ENCODE measurements around the gene KRTAP9-4.
"Not testable (repeated sequence)": the region's sequence is repeated elsewhere in the genome, so short reads cannot be mapped to it uniquely, and the experiment has no call there.

Gene KRTAP9-4, protein sequence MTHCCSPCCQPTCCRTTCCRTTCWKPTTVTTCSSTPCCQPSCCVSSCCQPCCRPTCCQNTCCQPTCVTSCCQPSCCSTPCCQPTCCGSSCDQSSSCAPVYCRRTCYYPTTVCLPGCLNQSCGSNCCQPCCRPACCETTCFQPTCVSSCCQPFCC

GRCh38 chr17:41249637-41250240 lies at the start of gene KRTAP9-4:
TSS of gene KRTAP9-4 (plus strand) at chr17:41249687. CDS start at chr17:41249721, 34 bp downstream.
- H3K27me3 ChIP-seq (ENCODE audit: insufficient read depth, low read depth, severe bottlenecking) = peaks cover 51% of the 10 kb centered on the region
- H3K27ac ChIP-seq; H3K9me3 ChIP-seq (ENCODE audit: severe bottlenecking); DNase-seq; H3K36me3 ChIP-seq; H3K4me3 ChIP-seq (ENCODE audit: low read depth, low read length): not testable (repeated sequence)

DNA sequence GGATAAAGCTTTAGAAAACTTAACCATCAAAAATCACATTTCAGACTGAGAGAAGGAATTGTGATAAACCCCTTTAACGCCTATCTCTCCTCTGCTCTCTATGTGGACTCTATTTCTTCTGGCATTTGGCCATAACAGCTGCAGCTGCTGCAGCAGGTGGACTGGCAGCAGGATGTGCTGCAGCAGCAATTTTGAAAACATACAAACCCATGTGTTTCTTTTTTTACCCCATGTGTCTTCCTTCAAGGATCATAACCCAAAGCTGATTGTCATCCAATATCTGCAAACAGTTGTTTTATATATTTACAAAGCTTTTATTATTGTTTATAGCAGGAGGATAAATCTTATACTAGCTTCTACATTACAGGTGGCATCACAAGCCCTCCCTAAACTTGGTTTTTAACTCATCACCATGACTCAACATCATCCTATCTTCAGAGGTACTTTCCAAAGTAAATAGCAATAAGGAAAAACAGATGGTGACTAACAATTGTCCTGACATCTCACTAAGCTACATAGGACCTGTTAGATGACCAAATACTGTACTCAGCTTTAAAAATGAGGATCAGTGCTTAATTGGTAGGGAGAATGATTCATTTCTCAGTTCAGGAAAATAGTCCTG lies 37.5 kb upstream of the KRTAP9-4 start:
- H3K36me3 ChIP-seq = no peaks in the 10 kb centered on the region
- TF ChIP-seq, protein P1, sequence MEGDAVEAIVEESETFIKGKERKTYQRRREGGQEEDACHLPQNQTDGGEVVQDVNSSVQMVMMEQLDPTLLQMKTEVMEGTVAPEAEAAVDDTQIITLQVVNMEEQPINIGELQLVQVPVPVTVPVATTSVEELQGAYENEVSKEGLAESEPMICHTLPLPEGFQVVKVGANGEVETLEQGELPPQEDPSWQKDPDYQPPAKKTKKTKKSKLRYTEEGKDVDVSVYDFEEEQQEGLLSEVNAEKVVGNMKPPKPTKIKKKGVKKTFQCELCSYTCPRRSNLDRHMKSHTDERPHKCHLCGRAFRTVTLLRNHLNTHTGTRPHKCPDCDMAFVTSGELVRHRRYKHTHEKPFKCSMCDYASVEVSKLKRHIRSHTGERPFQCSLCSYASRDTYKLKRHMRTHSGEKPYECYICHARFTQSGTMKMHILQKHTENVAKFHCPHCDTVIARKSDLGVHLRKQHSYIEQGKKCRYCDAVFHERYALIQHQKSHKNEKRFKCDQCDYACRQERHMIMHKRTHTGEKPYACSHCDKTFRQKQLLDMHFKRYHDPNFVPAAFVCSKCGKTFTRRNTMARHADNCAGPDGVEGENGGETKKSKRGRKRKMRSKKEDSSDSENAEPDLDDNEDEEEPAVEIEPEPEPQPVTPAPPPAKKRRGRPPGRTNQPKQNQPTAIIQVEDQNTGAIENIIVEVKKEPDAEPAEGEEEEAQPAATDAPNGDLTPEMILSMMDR (IDR thresholded peaks at IDR 0.05; ENCODE audit: low read depth, low read length) = no peak
- H3K9me3 ChIP-seq (ENCODE audit: severe bottlenecking) = peaks cover 11% of the 10 kb centered on the region
- peaks cover 99% of the 10 kb centered on the region for H3K27me3 ChIP-seq (ENCODE audit: insufficient read depth, low read depth, severe bottlenecking)
- H3K27ac ChIP-seq = no peak overlapping the region
- no peak for DNase-seq
- H3K4me3 ChIP-seq (ENCODE audit: low read depth, low read length) = no peak overlapping the region

DNA sequence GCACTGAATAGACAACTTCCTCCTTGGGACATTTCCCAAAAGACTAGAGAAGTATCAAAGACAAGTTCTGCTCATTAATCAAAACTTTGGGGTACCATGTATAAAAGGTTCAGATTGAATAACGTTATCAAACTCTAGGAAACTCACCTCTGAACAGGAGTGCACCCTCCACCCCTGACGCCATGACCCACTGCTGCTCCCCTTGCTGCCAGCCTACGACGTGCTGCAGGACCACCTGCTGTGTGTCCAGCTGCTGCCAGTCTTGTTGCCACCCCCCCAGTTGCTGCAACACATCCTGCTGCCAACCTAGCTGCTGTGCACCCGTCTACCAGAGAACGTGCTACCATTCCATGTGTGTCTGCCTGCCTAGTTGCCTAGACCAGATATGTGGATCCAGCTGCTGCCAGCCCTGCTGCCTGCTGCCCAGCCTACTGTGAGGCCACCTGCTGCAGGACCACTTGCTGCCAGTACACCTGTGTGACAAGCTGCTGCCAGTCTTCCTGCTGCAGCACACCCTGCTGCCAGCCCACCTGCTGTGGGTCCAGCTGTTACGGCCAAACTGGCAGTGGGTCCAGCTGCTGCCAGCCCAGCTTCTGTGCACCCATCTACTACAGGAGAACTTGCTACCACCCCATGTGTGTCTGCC lies 36.8 kb upstream of the KRTAP9-4 start:
- H3K4me3 ChIP-seq (ENCODE audit: low read depth, low read length) = no peak overlapping the region

DNA sequence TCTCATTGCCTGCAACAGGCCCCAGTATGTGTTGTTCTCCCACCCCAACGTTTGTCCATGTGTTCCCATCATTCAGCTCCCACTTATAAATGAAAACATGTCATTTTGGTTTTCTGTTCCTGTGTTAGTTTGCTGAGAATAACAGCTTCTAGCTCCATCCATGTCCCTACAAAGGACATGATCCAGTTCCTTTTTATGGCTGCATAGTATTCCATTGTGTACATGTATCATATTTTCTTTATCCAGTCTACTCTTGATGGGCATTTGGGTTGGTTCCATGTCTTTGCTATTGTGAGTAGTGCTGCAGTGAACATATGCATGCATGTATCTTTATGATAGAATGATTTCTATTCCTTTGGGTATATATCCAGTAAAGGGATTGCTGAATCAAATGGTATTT lies 33.8 kb upstream of the KRTAP9-4 start:
- Histone ChIP-seq H3K4me3 (ENCODE audit: low read depth, low read length) (no peak overlapping the region), H3K36me3 (no peaks in the 10 kb centered on the region), H3K27ac (no peak overlapping the region), H3K9me3 (ENCODE audit: severe bottlenecking) (peaks cover 12% of the 10 kb centered on the region), H3K27me3 (ENCODE audit: insufficient read depth, low read depth, severe bottlenecking) (peaks cover 99% of the 10 kb centered on the region)
- TF ChIP-seq, protein P1 (IDR thresholded peaks at IDR 0.05; ENCODE audit: low read depth, low read length) = no peak
- DNase-seq = no peak

More for the DNA sequence above, 36.8 kb upstream of the KRTAP9-4 start:
- DNase-seq = no peak
- TF ChIP-seq, protein P1 (IDR thresholded peaks at IDR 0.05; ENCODE audit: low read depth, low read length) = no peak
- Histone ChIP-seq H3K27ac (no peak overlapping the region), H3K27me3 (ENCODE audit: insufficient read depth, low read depth, severe bottlenecking) (peaks cover 99% of the 10 kb centered on the region), H3K9me3 (ENCODE audit: severe bottlenecking) (peaks cover 7% of the 10 kb centered on the region), H3K36me3 (no peaks in the 10 kb centered on the region)

DNA sequence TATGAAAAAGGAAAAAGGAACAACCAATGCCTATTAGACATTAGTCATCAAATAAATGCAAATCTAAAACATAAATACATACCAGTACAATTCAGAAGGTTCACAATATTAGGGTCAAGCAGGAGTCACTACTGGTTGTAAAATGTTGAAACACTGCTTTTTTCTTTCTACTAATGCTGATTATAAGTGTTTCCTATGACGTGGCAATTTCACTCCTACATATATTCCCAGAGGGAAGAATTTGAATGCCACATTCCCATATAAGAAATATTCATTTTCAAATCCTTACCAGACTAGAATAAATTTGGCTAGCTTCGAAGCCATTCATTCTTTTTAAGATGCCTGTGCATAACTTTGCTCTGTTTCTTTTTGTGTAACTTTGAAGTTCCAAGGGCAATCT lies 25.7 kb upstream of the KRTAP9-4 start:
- Histone ChIP-seq H3K27me3 (ENCODE audit: insufficient read depth, low read depth, severe bottlenecking) (peaks cover 73% of the 10 kb centered on the region), H3K4me3 (ENCODE audit: low read depth, low read length) (no peak overlapping the region), H3K9me3 (ENCODE audit: severe bottlenecking) (peaks cover 5% of the 10 kb centered on the region), H3K36me3 (no peaks in the 10 kb centered on the region), H3K27ac (no peak overlapping the region)
- TF ChIP-seq, protein P1 (IDR thresholded peaks at IDR 0.05; ENCODE audit: low read depth, low read length) = no peak
- DNase-seq = no peak

GRCh38 chr17:41226051-41226450 lies 23.4 kb upstream of the KRTAP9-4 start:
- Histone ChIP-seq H3K9me3 (ENCODE audit: severe bottlenecking) (no peaks in the 10 kb centered on the region), H3K27me3 (ENCODE audit: insufficient read depth, low read depth, severe bottlenecking) (peaks cover 73% of the 10 kb centered on the region), H3K4me3 (ENCODE audit: low read depth, low read length) (no peak overlapping the region), H3K27ac (no peak overlapping the region), H3K36me3 (no peaks in the 10 kb centered on the region)
- TF ChIP-seq, protein P1 (IDR thresholded peaks at IDR 0.05; ENCODE audit: low read depth, low read length) = no peak
- no peak for DNase-seq

- not testable (repeated sequence) for H3K4me3 ChIP-seq (ENCODE audit: low read depth, low read length); H3K9me3 ChIP-seq (ENCODE audit: severe bottlenecking); H3K36me3 ChIP-seq; H3K27ac ChIP-seq; DNase-seq
- H3K27me3 ChIP-seq (ENCODE audit: insufficient read depth, low read depth, severe bottlenecking) = peaks cover 73% of the 10 kb centered on the region
These were observed 22.8 kb upstream of the KRTAP9-4 start, which contains the start of gene KRTAP9-2 for GRCh38 chr17:41226598-41227095. TSS of gene KRTAP9-2 (plus strand) at chr17:41226648. CDS start at chr17:41226655, 7 bp downstream.

All from WERI-Rb-1 (cell line).